Prostate gland (tissue), 2 donors: Measurements from ENCODE around the gene KCTD15.

Experiments
- CTCF ChIP-seq, 4 experiments: fragments of 200-600 bp in 2 of 4; fragments of 450-650 bp in 2 of 4; sonication (generic) in 2 of 4; IDR thresholded peaks; 1 replicate in 3 of 4; 2 replicates in 1 of 4; pipeline ENCODE4 v1.5.1; 2016 to 2019; ENCODE audit warnings: antibody characterized with exemption in 4 of 4, mild to moderate bottlenecking in 2 of 4, moderate library complexity in 2 of 4
- POLR2A ChIP-seq: fragments of 450-650 bp; IDR thresholded peaks from one replicate; pipeline ENCODE4 v1.6.1; 2016; ENCODE audit warnings: antibody characterized with exemption, mild to moderate bottlenecking
- POLR2AphosphoS5 ChIP-seq: sonication (generic); formaldehyde crosslinking; IDR thresholded peaks from one replicate; pipeline ENCODE4 v1.6.1; 2017; ENCODE audit warnings: antibody characterized with exemption

- TF ChIP-seq POLR2A, result no peak
- TF ChIP-seq CTCF (IDR thresholded peaks at IDR 0.05), result no peak
- no peak for TF ChIP-seq POLR2AphosphoS5
Observed at GRCh38 chr19:33805840-33806433, 9.3 kb downstream of the KCTD15 start.
